HL-60 (cell line): Measurements from ENCODE around the gene ERC2.

Experiments used
- POLR2AphosphoS5 ChIP-seq: IDR thresholded peaks from 2 replicates; pipeline ENCODE4 v1.6.1; 2012; ENCODE audit warnings: low read depth
- TF ChIP-seq, protein P1 (sequence below): IDR thresholded peaks from one replicate; pipeline ENCODE4 v1.5.1; 2011; ENCODE audit warnings: low read length, control low read depth, inconsistent platforms; ENCODE audit not compliant: insufficient read depth

DNA sequence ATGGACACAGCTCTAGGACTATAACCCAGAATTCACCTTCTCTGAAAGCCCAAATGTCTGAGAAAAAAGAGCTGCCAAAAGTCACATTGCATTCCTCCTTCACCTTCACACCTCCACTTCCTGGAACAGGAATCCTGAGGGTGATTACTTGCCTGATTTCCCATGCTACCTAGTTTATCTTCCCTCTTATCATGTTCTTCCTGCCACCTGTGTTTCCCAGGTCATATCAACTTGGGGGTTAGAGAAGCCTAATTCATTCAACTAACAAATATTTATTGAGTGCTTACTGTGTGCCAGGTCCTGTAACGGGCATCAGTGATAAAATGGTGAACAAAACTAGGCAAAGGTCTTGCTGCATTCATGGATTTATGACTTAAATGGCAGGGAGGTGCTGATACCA lies 701.5 kb downstream of the ERC2 start:
- TF ChIP-seq, protein P1, sequence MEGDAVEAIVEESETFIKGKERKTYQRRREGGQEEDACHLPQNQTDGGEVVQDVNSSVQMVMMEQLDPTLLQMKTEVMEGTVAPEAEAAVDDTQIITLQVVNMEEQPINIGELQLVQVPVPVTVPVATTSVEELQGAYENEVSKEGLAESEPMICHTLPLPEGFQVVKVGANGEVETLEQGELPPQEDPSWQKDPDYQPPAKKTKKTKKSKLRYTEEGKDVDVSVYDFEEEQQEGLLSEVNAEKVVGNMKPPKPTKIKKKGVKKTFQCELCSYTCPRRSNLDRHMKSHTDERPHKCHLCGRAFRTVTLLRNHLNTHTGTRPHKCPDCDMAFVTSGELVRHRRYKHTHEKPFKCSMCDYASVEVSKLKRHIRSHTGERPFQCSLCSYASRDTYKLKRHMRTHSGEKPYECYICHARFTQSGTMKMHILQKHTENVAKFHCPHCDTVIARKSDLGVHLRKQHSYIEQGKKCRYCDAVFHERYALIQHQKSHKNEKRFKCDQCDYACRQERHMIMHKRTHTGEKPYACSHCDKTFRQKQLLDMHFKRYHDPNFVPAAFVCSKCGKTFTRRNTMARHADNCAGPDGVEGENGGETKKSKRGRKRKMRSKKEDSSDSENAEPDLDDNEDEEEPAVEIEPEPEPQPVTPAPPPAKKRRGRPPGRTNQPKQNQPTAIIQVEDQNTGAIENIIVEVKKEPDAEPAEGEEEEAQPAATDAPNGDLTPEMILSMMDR, result no peak
- no peak for TF ChIP-seq POLR2AphosphoS5
